ENCODE results near the gene HHAT. TPM values are rescaled to one million over a fixed set of nuclear protein-coding genes. Genes with fewer than 3 reads are reported as not detected.
A peak's percentile ranks its signal among the peaks of the same experiment; 100 is the strongest.

Gene HHAT
- total and polyA plus RNA-seq, 9 of the 15 experiments (the other 6 are each of a cell fraction or from before 2014, with no cell fraction given) = 0.07 to 0.16 (median 0.13) TPM; not detected in 1

DNA sequence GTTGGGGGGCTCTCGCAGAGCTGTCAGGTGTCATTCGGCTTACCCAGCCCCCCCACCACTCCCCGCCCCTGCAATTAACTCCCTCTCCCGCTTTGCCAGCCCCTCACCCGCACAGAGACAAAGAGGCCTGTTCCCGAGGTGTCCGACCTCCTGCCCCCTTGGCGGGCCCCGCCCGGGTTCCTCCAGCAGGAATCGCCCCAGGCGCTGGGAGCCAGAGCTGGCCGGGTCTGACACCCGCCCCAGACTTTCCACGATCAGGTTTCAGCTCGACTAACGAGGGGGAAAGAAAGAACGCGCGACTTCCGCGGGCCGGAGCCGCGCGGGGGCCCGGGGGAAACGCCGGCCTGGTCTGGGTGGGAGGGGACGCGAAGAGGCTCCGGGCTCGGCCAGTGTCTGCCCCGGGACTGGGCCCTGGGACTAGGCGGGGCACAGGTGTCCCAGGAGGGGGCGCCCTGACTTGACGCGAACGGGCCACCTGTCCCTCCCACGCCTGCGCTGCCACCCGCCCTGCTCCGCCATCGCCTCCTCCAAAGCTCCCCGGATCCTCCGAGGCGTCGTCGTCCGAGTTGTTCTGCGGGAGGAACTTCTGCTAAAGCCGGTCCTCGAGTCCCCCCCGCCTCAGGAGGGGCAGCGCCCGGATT, 36.4 kb upstream of the HHAT start:
- Histone ChIP-seq H3K9ac (ENCODE audit: insufficient read depth in 1 of 2, low read depth in 2 of 2, low read length in 2 of 2) (no peak overlapping the region), H3K4me3 (no peak overlapping the region), H3K9me3 (replicated peaks; ENCODE audit: control insufficient read depth, insufficient read depth, low read depth, low read length) (no peaks in the 10 kb centered on the region), H3K9me1 (ENCODE audit: control insufficient read depth, insufficient read depth, low read length) (no peaks in the 10 kb centered on the region), H3K27ac (ENCODE audit: extremely low read depth, low read depth, low read length) (no peak overlapping the region), H3K27me3 (ENCODE audit: control insufficient read depth in 2 of 2, insufficient read depth in 2 of 2, low read length in 2 of 2) (peaks cover 5 to 18% of the 10 kb centered on the region in 2 experiments; a peak in 2 of 5 replicates), H3K79me2 (ENCODE audit: control insufficient read depth, insufficient read depth, low read length) (no peaks in the 10 kb centered on the region), H3K36me3 (ENCODE audit: control insufficient read depth, insufficient read depth, low read length) (no peaks in the 10 kb centered on the region), H3K4me2 (ENCODE audit: insufficient read depth, low read length) (no peak overlapping the region), H2AFZ (ENCODE audit: low read depth, low read length) (no peak overlapping the region), H3K4me1 (replicated peaks in 1 of 2; ENCODE audit: control insufficient read depth in 2 of 2, insufficient read depth in 2 of 2, low read length in 2 of 2) (peaks cover 0 to 6% of the 10 kb centered on the region in 2 experiments; a peak in 1 of 5 replicates), H4K20me1 (replicated peaks; ENCODE audit: control insufficient read depth, insufficient read depth, low read length) (no peaks in the 10 kb centered on the region)
- intact Hi-C loops (cut with micrococcal nuclease) = no loop called here
- WGBS (ENCODE audit: insufficient coverage, low coverage, missing lambda C conversion rate) = 5% methylated on average over 31 of the region's 56 CpGs
- no TSS peak for BruUV-seq (replicated peaks)
- ATAC-seq (peak; percentile 87), FAIRE-seq (no peak), DNase-seq (ENCODE audit: extremely low read depth in 1 of 4, low spot score in 3 of 4) (peak; percentile 4 to 31 (median 25))
- in situ Hi-C loops (cut with MboI) = no loop called here
- ChIA-PET POLR2A (no interaction called here), CTCF (ENCODE audit: low intra/inter-chr PET ratio) (no interaction called here)
- TF ChIP-seq HNRNPLL (IDR thresholded peaks at IDR 0.05; ENCODE audit: low read depth, low read length, poor library complexity, severe bottlenecking) = no peak
- TF ChIP-seq ETV1 (tag; conservative IDR thresholded peaks at IDR 0.05; ENCODE audit: low read depth) = no peak
- TF ChIP-seq SRSF3 (IDR thresholded peaks at IDR 0.05; ENCODE audit: insufficient read depth, low read length) = no peak
- no peak for TF ChIP-seq POLR3G (IDR thresholded peaks at IDR 0.05; ENCODE audit: extremely low read depth, insufficient read length, insufficient replicate concordance)
- no peak for TF ChIP-seq PTRF (tag; IDR thresholded peaks at IDR 0.05)
- TF ChIP-seq SETDB1 (IDR thresholded peaks at IDR 0.05; ENCODE audit: low read length) = no peak
- no peak for TF ChIP-seq ETV5 (CRISPR knock-in tag; IDR thresholded peaks at IDR 0.05; ENCODE audit: low read depth)
- TF ChIP-seq NCOR1 (IDR thresholded peaks at IDR 0.05) = no peak
- no peak for TF ChIP-seq SMAD4 (CRISPR knock-in tag; conservative IDR thresholded peaks at IDR 0.05)
- no peak for TF ChIP-seq FOS (IDR thresholded peaks at IDR 0.05; ENCODE audit: extremely low read depth, insufficient read length)
- no peak for TF ChIP-seq POLR2AphosphoS2 (IDR thresholded peaks at IDR 0.05; ENCODE audit: low read length)
- TF ChIP-seq, protein P1, sequence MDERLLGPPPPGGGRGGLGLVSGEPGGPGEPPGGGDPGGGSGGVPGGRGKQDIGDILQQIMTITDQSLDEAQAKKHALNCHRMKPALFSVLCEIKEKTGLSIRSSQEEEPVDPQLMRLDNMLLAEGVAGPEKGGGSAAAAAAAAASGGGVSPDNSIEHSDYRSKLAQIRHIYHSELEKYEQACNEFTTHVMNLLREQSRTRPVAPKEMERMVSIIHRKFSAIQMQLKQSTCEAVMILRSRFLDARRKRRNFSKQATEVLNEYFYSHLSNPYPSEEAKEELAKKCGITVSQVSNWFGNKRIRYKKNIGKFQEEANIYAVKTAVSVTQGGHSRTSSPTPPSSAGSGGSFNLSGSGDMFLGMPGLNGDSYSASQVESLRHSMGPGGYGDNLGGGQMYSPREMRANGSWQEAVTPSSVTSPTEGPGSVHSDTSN (CRISPR knock-in tag; IDR thresholded peaks at IDR 0.05; ENCODE audit: low read depth) = no peak
- TF ChIP-seq, protein P1 (tag; conservative IDR thresholded peaks at IDR 0.05; ENCODE audit: low read depth) = no peak
- TF ChIP-seq SMARCB1 (IDR thresholded peaks at IDR 0.05; ENCODE audit: insufficient read length, low read depth) = no peak
- no peak for TF ChIP-seq CEBPB (tag; IDR thresholded peaks at IDR 0.05)
- TF ChIP-seq ZBTB8A (IDR thresholded peaks at IDR 0.05; ENCODE audit: partially characterized antibody) = no peak
- no peak for TF ChIP-seq ETS2 (tag; IDR thresholded peaks at IDR 0.05; ENCODE audit: borderline replicate concordance, poor library complexity, severe bottlenecking)
- TF ChIP-seq, protein P2, sequence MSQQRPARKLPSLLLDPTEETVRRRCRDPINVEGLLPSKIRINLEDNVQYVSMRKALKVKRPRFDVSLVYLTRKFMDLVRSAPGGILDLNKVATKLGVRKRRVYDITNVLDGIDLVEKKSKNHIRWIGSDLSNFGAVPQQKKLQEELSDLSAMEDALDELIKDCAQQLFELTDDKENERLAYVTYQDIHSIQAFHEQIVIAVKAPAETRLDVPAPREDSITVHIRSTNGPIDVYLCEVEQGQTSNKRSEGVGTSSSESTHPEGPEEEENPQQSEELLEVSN (IDR thresholded peaks at IDR 0.05; ENCODE audit: borderline replicate concordance in 1 of 2, extremely low read depth in 1 of 2, insufficient read depth in 1 of 2, insufficient read length in 1 of 2, low read depth in 1 of 2, low read length in 1 of 2, poor library complexity in 1 of 2, severe bottlenecking in 1 of 2) = peak in 1 of 2 experiments; percentile 37
- no peak for TF ChIP-seq NFXL1 (CRISPR knock-in tag; IDR thresholded peaks at IDR 0.05)
- no peak for TF ChIP-seq NFE2 (IDR thresholded peaks at IDR 0.05; ENCODE audit: low read depth)
